Measurements from ENCODE around the gene CAB39L. TPM values are rescaled to one million over a fixed set of nuclear protein-coding genes. Genes with fewer than 3 reads are reported as not detected.

The CAB39L gene
- total and polyA plus RNA-seq, 2 of the 13 experiments (the other 11 are each of a cell fraction or from before 2014, with no cell fraction given), result 3.1 to 6.1 TPM

- no peak for TF ChIP-seq ZNF12 (CRISPR knock-in tag; IDR thresholded peaks at IDR 0.05)
- TF ChIP-seq MBNL3 (CRISPR knock-in tag; conservative IDR thresholded peaks at IDR 0.05), result no peak
Measured at GRCh38 chr13:49368688-49369087, 75.2 kb downstream of the CAB39L start (continued).

DNA sequence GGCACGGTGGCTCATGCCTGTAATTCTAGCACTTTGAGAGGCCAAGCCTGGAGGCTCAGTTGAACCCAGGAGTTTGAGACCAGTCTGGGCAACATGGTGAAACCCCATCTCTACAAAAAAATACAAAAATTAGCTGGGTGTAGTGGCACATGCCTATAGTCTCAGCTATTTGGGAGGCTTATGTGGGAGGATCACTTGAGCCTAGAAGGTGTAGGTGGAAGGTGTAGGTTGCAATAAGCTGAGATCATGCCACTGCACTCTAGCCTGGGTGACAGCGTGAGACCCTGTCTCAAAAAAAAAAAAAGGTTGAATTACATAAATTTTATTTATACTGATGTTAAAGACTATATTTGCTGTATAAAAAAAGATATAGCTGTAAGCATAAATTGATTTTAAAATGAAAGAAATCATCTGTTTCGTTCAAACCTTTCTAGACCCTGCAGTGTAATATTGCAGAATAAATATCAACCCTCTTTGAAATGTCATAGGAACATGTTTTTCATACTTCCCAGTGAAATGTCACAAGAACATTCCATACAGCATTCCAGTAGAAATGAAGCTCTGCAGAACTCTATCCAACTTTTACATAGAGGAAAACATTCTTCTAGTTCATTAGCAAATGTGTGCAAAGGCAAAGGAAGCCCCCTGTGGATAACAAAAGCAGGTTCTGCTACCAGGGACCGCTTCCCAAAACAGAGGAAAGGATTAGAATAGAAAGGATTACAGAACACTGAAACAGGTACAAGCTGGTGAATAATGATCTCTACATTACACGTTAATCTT, 76.0 kb downstream of the CAB39L start:
- Histone ChIP-seq H3K27me3 (ENCODE audit: control insufficient read depth in 1 of 2, insufficient read depth in 2 of 2, low read length in 2 of 2) (no peaks in the 10 kb centered on the region), H3K79me2 (ENCODE audit: insufficient read depth, low read length) (no peaks in the 10 kb centered on the region), H3K4me3 (replicated peaks in 1 of 3; ENCODE audit: insufficient read depth in 1 of 3, low read depth in 2 of 3, low read length in 3 of 3) (no peak overlapping the region), H3K4me2 (ENCODE audit: low read depth, low read length) (no peak overlapping the region), H3K4me1 (ENCODE audit: insufficient read depth, low read length) (peaks cover 19% of the 10 kb centered on the region), H3K27ac (ENCODE audit: extremely low read length, insufficient read depth, low read length) (no peak overlapping the region), H3K36me3 (replicated peaks in 1 of 2; ENCODE audit: control insufficient read depth in 1 of 2, insufficient read depth in 2 of 2, low read length in 2 of 2) (no peaks in the 10 kb centered on the region), H4K20me1 (ENCODE audit: insufficient read depth, low read length) (no peaks in the 10 kb centered on the region), H3K9me3 (ENCODE audit: low read length) (no peaks in the 10 kb centered on the region), H2AFZ (ENCODE audit: low read length) (no peak overlapping the region), H3K9ac (ENCODE audit: insufficient read depth, low read depth, low read length) (no peak overlapping the region)
- no TSS peak for BruUV-seq (replicated peaks)
- POLR2A ChIA-PET, result no interaction called here
- ATAC-seq, result no peak
- CTCF ChIA-PET (ENCODE audit: low intra/inter-chr PET ratio, low total read pairs), result no interaction called here
- in situ Hi-C loops (cut with HindIII; ENCODE audit: extremely low pct_ligation_motif_present, low pct_unique_long_range_greater_than_20kb), result no loop called here
- intact Hi-C loops (cut with micrococcal nuclease; ENCODE audit: unreplicated experiment), result no loop called here
- FAIRE-seq, result no peak
- 84% methylated on average over 5 of the region's 5 CpGs for WGBS (ENCODE audit: low lambda C conversion rate)
- DNase-seq (ENCODE audit: low spot score), result no peak
- TF ChIP-seq, protein P1, sequence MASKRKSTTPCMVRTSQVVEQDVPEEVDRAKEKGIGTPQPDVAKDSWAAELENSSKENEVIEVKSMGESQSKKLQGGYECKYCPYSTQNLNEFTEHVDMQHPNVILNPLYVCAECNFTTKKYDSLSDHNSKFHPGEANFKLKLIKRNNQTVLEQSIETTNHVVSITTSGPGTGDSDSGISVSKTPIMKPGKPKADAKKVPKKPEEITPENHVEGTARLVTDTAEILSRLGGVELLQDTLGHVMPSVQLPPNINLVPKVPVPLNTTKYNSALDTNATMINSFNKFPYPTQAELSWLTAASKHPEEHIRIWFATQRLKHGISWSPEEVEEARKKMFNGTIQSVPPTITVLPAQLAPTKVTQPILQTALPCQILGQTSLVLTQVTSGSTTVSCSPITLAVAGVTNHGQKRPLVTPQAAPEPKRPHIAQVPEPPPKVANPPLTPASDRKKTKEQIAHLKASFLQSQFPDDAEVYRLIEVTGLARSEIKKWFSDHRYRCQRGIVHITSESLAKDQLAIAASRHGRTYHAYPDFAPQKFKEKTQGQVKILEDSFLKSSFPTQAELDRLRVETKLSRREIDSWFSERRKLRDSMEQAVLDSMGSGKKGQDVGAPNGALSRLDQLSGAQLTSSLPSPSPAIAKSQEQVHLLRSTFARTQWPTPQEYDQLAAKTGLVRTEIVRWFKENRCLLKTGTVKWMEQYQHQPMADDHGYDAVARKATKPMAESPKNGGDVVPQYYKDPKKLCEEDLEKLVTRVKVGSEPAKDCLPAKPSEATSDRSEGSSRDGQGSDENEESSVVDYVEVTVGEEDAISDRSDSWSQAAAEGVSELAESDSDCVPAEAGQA (IDR thresholded peaks at IDR 0.05; ENCODE audit: low read depth), result no peak
- TF ChIP-seq, protein P1 (CRISPR knock-in tag; IDR thresholded peaks at IDR 0.05; ENCODE audit: borderline replicate concordance), result no peak
- TF ChIP-seq REXO4 (CRISPR knock-in tag; IDR thresholded peaks at IDR 0.05; ENCODE audit: borderline replicate concordance), result no peak
- TF ChIP-seq RFXAP (CRISPR knock-in tag; IDR thresholded peaks at IDR 0.05; ENCODE audit: borderline replicate concordance), result no peak
- no peak for TF ChIP-seq MTA1 (CRISPR knock-in tag; IDR thresholded peaks at IDR 0.05; ENCODE audit: borderline replicate concordance)
- no peak for TF ChIP-seq ZNF33A (CRISPR knock-in tag; IDR thresholded peaks at IDR 0.05; ENCODE audit: borderline replicate concordance)
- no peak for TF ChIP-seq MAZ (IDR thresholded peaks at IDR 0.05; ENCODE audit: borderline replicate concordance, low read depth, low read length)
- TF ChIP-seq MAZ (CRISPR knock-in tag; IDR thresholded peaks at IDR 0.05; ENCODE audit: low read depth), result no peak
- no peak for TF ChIP-seq TAF1 (CRISPR knock-in tag; IDR thresholded peaks at IDR 0.05)
- TF ChIP-seq EEA1 (CRISPR knock-in tag; IDR thresholded peaks at IDR 0.05; ENCODE audit: borderline replicate concordance), result no peak
- no peak for TF ChIP-seq THAP9 (CRISPR knock-in tag; IDR thresholded peaks at IDR 0.05; ENCODE audit: borderline replicate concordance)

Data from HepG2 (cell line).